GM23248 (cell line): ENCODE data around the gene P3H1.

Experiments
- EZH2 ChIP-seq: fragments of 200-600 bp; sonication (generic); IDR thresholded peaks from 2 replicates; pipeline ENCODE4 v1.6.1; 2018; ENCODE audit warnings: antibody characterized with exemption, mild to moderate bottlenecking; ENCODE audit not compliant: insufficient read depth, poor library complexity, severe bottlenecking
- EZH2phosphoT487 ChIP-seq: fragments of 200-600 bp; sonication (generic); IDR thresholded peaks from 2 replicates; pipeline ENCODE4 v1.6.1; 2018; ENCODE audit warnings: antibody characterized with exemption, moderate library complexity, mild to moderate bottlenecking, low read depth; ENCODE audit not compliant: insufficient read depth

- TF ChIP-seq EZH2phosphoT487 (no peak), EZH2 (no peak)
Observed at GRCh38 chr1:42752284-42752683, 14.5 kb downstream of the P3H1 start.
